K562 (cell line): Measurements from ENCODE around the gene ABCC5.
"Not testable (repeated sequence)": the region's sequence is repeated elsewhere in the genome, so short reads cannot be mapped to it uniquely, and the experiment has no call there.

ENCODE experiments used
- ATF3 ChIP-seq, 2 experiments: fragments of 450-650 bp in 1 of 2; sonication (generic) in 1 of 2; formaldehyde crosslinking in 1 of 2; IDR thresholded peaks in 1 of 2; conservative IDR thresholded peaks in 1 of 2; 2 replicates each; pipeline versions ENCODE4 v1.6.1 to v1.8.1; 2016 to 2023; ENCODE audit warnings: mild to moderate bottlenecking in 2 of 2, moderate library complexity in 2 of 2, inconsistent platforms in 1 of 2, missing genetic modification reagents in 1 of 2
- CTCF ChIP-seq, 3 experiments: IDR thresholded peaks in 2 of 3; conservative IDR thresholded peaks in 1 of 3; 2 replicates each; pipeline ENCODE4 v1.5.1; 2011 to 2012; ENCODE audit warnings: low read length in 3 of 3, mild to moderate bottlenecking in 3 of 3, control low read depth in 2 of 3, improper control_type of control experiment in 1 of 3, inconsistent platforms in 1 of 3, low read depth in 1 of 3, mixed read lengths in 1 of 3, moderate library complexity in 1 of 3; ENCODE audit not compliant: insufficient read depth in 2 of 3
- E2F4 ChIP-seq: sonication (generic); formaldehyde crosslinking; IDR thresholded peaks from 2 replicates; pipeline ENCODE4 v1.8.0; 2022; ENCODE audit warnings: mild to moderate bottlenecking, low read depth, missing genetic modification reagents
- EZH2 ChIP-seq: IDR thresholded peaks from 2 replicates; pipeline ENCODE4 v1.6.1; 2012; ENCODE audit warnings: low read depth, mild to moderate bottlenecking, inconsistent platforms, low read length, borderline replicate concordance
- FOXA3 ChIP-seq, 2 experiments: fragments of 450-650 bp in 1 of 2; sonication (generic) in 1 of 2; formaldehyde crosslinking; IDR thresholded peaks in 1 of 2; conservative IDR thresholded peaks in 1 of 2; 2 replicates each; pipeline versions ENCODE4 v1.4.0 to v1.8.0; 2020 to 2022; ENCODE audit warnings: mild to moderate bottlenecking in 2 of 2, missing genetic modification reagents in 1 of 2
- MCM7 ChIP-seq, 2 experiments: fragments of 450-650 bp; IDR thresholded peaks; 2 replicates each; pipeline ENCODE4 v1.6.1; 2016 to 2018
- MTF1 ChIP-seq: fragments of 250-450 bp; sonication (Bioruptor Pico); IDR thresholded peaks from 2 replicates; pipeline ENCODE4 v1.9.0; 2021; ENCODE audit warnings: moderate library complexity, mild to moderate bottlenecking, inconsistent platforms, borderline replicate concordance
- MYC ChIP-seq, 2 experiments: fragments of 250-450 bp in 1 of 2; sonication (Bioruptor Pico) in 1 of 2; IDR thresholded peaks; 2 replicates each; pipeline versions ENCODE4 v1.5.1 to v1.6.1; 2012 to 2021; ENCODE audit warnings: low read depth in 2 of 2, borderline replicate concordance in 1 of 2, improper control_type of control experiment in 1 of 2, low read length in 1 of 2, mild to moderate bottlenecking in 1 of 2, moderate library complexity in 1 of 2
- NFYB ChIP-seq: IDR thresholded peaks from 2 replicates; pipeline ENCODE4 v1.6.1; 2011; ENCODE audit warnings: mild to moderate bottlenecking, moderate library complexity; ENCODE audit not compliant: insufficient read length; ENCODE audit errors: extremely low read depth
- POLR2AphosphoS5 ChIP-seq: IDR thresholded peaks from 2 replicates; pipeline ENCODE4 v1.6.1; 2011; ENCODE audit warnings: mild to moderate bottlenecking, low read depth, low read length, moderate library complexity; ENCODE audit not compliant: control insufficient read depth, insufficient read depth
- PRDM10 ChIP-seq: fragments of 450-650 bp; IDR thresholded peaks from 2 replicates; pipeline ENCODE4 v1.6.1; 2018; ENCODE audit not compliant: partially characterized antibody
- SIX5 ChIP-seq, 2 experiments: IDR thresholded peaks; 2 replicates each; pipeline ENCODE4 v1.6.1; 2011; ENCODE audit warnings: low read length in 2 of 2, borderline replicate concordance in 1 of 2, low read depth in 1 of 2, mild to moderate bottlenecking in 1 of 2, moderate library complexity in 1 of 2; ENCODE audit not compliant: insufficient read depth in 1 of 2
- ZNF444 ChIP-seq: fragments of 250-450 bp; sonication (Bioruptor Pico); IDR thresholded peaks from 2 replicates; pipeline ENCODE4 v1.4.0; 2020; ENCODE audit warnings: mild to moderate bottlenecking, moderate library complexity
- ZNF512 ChIP-seq: IDR thresholded peaks from 2 replicates; pipeline ENCODE4 v1.6.1; 2016; ENCODE audit warnings: missing genetic modification characterization, missing compliant biosample characterization

- not testable (repeated sequence) for TF ChIP-seq POLR2AphosphoS5; ZNF512; NFYB; MCM7 (IDR thresholded peaks at IDR 0.05); ZNF444 (CRISPR knock-in tag); PRDM10; ATF3 (IDR thresholded peaks at IDR 0.05); ATF3 (CRISPR knock-in tag; conservative IDR thresholded peaks at IDR 0.05); EZH2; MYC (IDR thresholded peaks at IDR 0.05; ENCODE audit: low read depth, low read length); MYC (CRISPR knock-in tag; IDR thresholded peaks at IDR 0.05; ENCODE audit: borderline replicate concordance, low read depth); SIX5 (IDR thresholded peaks at IDR 0.05; ENCODE audit: borderline replicate concordance in 1 of 2, insufficient read depth in 1 of 2, low read depth in 1 of 2, low read length in 2 of 2); E2F4; FOXA3 (CRISPR knock-in tag; conservative IDR thresholded peaks at IDR 0.05 in 1 of 2, IDR thresholded peaks at IDR 0.05 in 1 of 2); CTCF (IDR thresholded peaks at IDR 0.05 in 2 of 3, conservative IDR thresholded peaks at IDR 0.05 in 1 of 3; ENCODE audit: insufficient read depth in 2 of 3, low read depth in 1 of 3, low read length in 3 of 3); MTF1
Observed at GRCh38 chr3:184007143-184007813, 10.4 kb downstream of the ABCC5 start.
